MG63 (cell line): ENCODE data around the gene UTP25. TPM values are rescaled to one million over a fixed set of nuclear protein-coding genes. Genes with fewer than 3 reads are reported as not detected.
A peak's percentile ranks its signal among the peaks of the same experiment; 100 is the strongest.
"Not testable (repeated sequence)": the region's sequence is repeated elsewhere in the genome, so short reads cannot be mapped to it uniquely, and the experiment has no call there.

ENCODE experiments used
- DNase-seq: peaks from one replicate; pipeline ENCODE4 v3.0.0-alpha.2; 2020
- H3K27me3 ChIP-seq: fragments of 250-450 bp; sonication (Bioruptor Pico); 2 replicates; pipeline ENCODE4 v1.5.1; 2020; ENCODE audit warnings: mild to moderate bottlenecking, moderate library complexity
- H3K36me3 ChIP-seq: fragments of 250-450 bp; sonication (Bioruptor Pico); 2 replicates; pipeline ENCODE4 v1.5.1; 2020; ENCODE audit warnings: mild to moderate bottlenecking, moderate library complexity
- H3K4me3 ChIP-seq: fragments of 250-450 bp; sonication (Bioruptor Pico); 2 replicates; pipeline ENCODE4 v1.5.1; 2020; ENCODE audit warnings: mild to moderate bottlenecking, moderate library complexity
- H3K9me3 ChIP-seq: fragments of 250-450 bp; sonication (Bioruptor Pico); 2 replicates; pipeline ENCODE4 v1.5.1; 2020; ENCODE audit warnings: mild to moderate bottlenecking, moderate library complexity
- total RNA-seq: library from RNA; depleted of rRNA; stranded (reverse); fragments of >200 nt; shearing (Covaris generic); gene quantifications from 2 replicates; pipeline ENCODE4 v1.2.3, GENCODE V29; 2014; ENCODE audit warnings: low replicate concordance; rRNA removed

The UTP25 gene
- total RNA-seq = 10.2 and 12.3 TPM in 2 replicates

- H3K9me3 ChIP-seq = no peaks in the 10 kb centered on the region
- H3K4me3 ChIP-seq = peak within 1 kb of the TSS; percentile 85
- H3K36me3 ChIP-seq = peaks cover 27% of the 10 kb centered on the region
- peak; percentile 94 for DNase-seq
- H3K27me3 ChIP-seq = no peaks in the 10 kb centered on the region
Measured at GRCh38 chr1:209827384-209828262, at the start of gene UTP25. UTP25 (plus strand) TSS chr1:209827972; CDS start chr1:209828064, 92 bp downstream.

GRCh38 chr1:209778102-209778501, 49.7 kb upstream of the UTP25 start:
- DNase-seq = no peak
- Histone ChIP-seq H3K4me3 (no peak overlapping the region), H3K36me3 (peaks cover 6% of the 10 kb centered on the region), H3K27me3 (no peaks in the 10 kb centered on the region), H3K9me3 (no peaks in the 10 kb centered on the region)

- no peak for DNase-seq
- Histone ChIP-seq H3K4me3 (no peak overlapping the region), H3K27me3 (no peaks in the 10 kb centered on the region), H3K36me3 (peaks cover 6% of the 10 kb centered on the region), H3K9me3 (no peaks in the 10 kb centered on the region)
Measured at GRCh38 chr1:209780268-209780667, 47.5 kb upstream of the UTP25 start.

GRCh38 chr1:209783386-209783785, 44.4 kb upstream of the UTP25 start:
- Histone ChIP-seq H3K9me3 (no peaks in the 10 kb centered on the region), H3K4me3 (peak overlapping the region; percentile 83), H3K36me3 (peaks cover 6% of the 10 kb centered on the region), H3K27me3 (no peaks in the 10 kb centered on the region)
- no peak for DNase-seq

- Histone ChIP-seq H3K4me3 (peak within 1 kb of the TSS; percentile 83), H3K27me3 (no peaks in the 10 kb centered on the region), H3K36me3 (peaks cover 6% of the 10 kb centered on the region), H3K9me3 (no peaks in the 10 kb centered on the region)
- DNase-seq = peak; percentile 99
Measured at GRCh38 chr1:209784265-209785169, 43.3 kb upstream of the UTP25 start, which contains the start of gene C1orf74. C1orf74 (minus strand) TSS chr1:209784559; CDS start chr1:209783634, 925 bp downstream.

GRCh38 chr1:209785592-209785991, 42.2 kb upstream of the UTP25 start:
- H3K36me3 ChIP-seq = peaks cover 6% of the 10 kb centered on the region
- H3K9me3 ChIP-seq = no peaks in the 10 kb centered on the region
- no peak for DNase-seq
- H3K27me3 ChIP-seq = no peaks in the 10 kb centered on the region
- H3K4me3 ChIP-seq = no peak overlapping the region

- DNase-seq = no peak
- no peaks in the 10 kb centered on the region for H3K27me3 ChIP-seq
- no peak overlapping the region for H3K4me3 ChIP-seq
- peaks cover 6% of the 10 kb centered on the region for H3K36me3 ChIP-seq
- no peaks in the 10 kb centered on the region for H3K9me3 ChIP-seq
Measured at GRCh38 chr1:209786146-209786545, 41.6 kb upstream of the UTP25 start.

- peak; percentile 21 for DNase-seq
- H3K4me3 ChIP-seq = no peak overlapping the region
- H3K27me3 ChIP-seq = peaks cover 3% of the 10 kb centered on the region; the same call in 1 of the 2 replicates
- H3K36me3 ChIP-seq = peaks cover 4% of the 10 kb centered on the region
- H3K9me3 ChIP-seq = no peaks in the 10 kb centered on the region
Measured at GRCh38 chr1:209787551-209787950, 40.2 kb upstream of the UTP25 start.

GRCh38 chr1:209789245-209789644, 38.5 kb upstream of the UTP25 start:
- Histone ChIP-seq H3K36me3 (no peaks in the 10 kb centered on the region), H3K9me3 (no peaks in the 10 kb centered on the region), H3K4me3 (no peak overlapping the region), H3K27me3 (peaks cover 9% of the 10 kb centered on the region; the same call in 1 of the 2 replicates)
- DNase-seq = no peak

GRCh38 chr1:209790286-209791193, 37.2 kb upstream of the UTP25 start:
- Histone ChIP-seq H3K36me3 (no peaks in the 10 kb centered on the region), H3K27me3 (peaks cover 11% of the 10 kb centered on the region), H3K4me3 (no peak overlapping the region), H3K9me3 (no peaks in the 10 kb centered on the region)
- DNase-seq = no peak

- no peak for DNase-seq
- no peaks in the 10 kb centered on the region for H3K9me3 ChIP-seq
- H3K4me3 ChIP-seq = no peak overlapping the region
- no peaks in the 10 kb centered on the region for H3K36me3 ChIP-seq
- peaks cover 11% of the 10 kb centered on the region for H3K27me3 ChIP-seq
Measured at GRCh38 chr1:209791920-209792319, 35.9 kb upstream of the UTP25 start.

GRCh38 chr1:209793711-209794110, 34.1 kb upstream of the UTP25 start:
- DNase-seq, H3K9me3 ChIP-seq, H3K4me3 ChIP-seq, H3K36me3 ChIP-seq: not testable (repeated sequence)
- peaks cover 11% of the 10 kb centered on the region for H3K27me3 ChIP-seq

GRCh38 chr1:209797978-209798639, 29.7 kb upstream of the UTP25 start:
- Histone ChIP-seq H3K36me3 (no peaks in the 10 kb centered on the region), H3K9me3 (no peaks in the 10 kb centered on the region), H3K4me3 (no peak overlapping the region), H3K27me3 (peaks cover 8% of the 10 kb centered on the region)
- peak; percentile 83 for DNase-seq

GRCh38 chr1:209800984-209801834, 26.6 kb upstream of the UTP25 start:
- no peaks in the 10 kb centered on the region for H3K9me3 ChIP-seq
- no peaks in the 10 kb centered on the region for H3K27me3 ChIP-seq
- no peak overlapping the region for H3K4me3 ChIP-seq
- DNase-seq = peak; percentile 62
- H3K36me3 ChIP-seq = no peaks in the 10 kb centered on the region
